Activated effector memory CD4-positive, alpha-beta T cell treated with Interleukin-2 at 50 U/mL for 16 hours (primary cell): ENCODE results near the gene PPP1R27.

ENCODE experiments used
- DNase-seq: peaks from one replicate; pipeline ENCODE4 v3.0.0-alpha.2; 2020

Gene PPP1R27

GRCh38 chr17:81860756-81861568 lies 26.1 kb upstream of the PPP1R27 start:
- peak; percentile 99 for DNase-seq

GRCh38 chr17:81859906-81860755 lies 25.3 kb upstream of the PPP1R27 start, which contains the start of gene P4HB:
Gene P4HB (minus strand): TSS chr17:81860535. CDS start chr17:81860471, 64 bp downstream.
- DNase-seq, result no peak

- no peak for DNase-seq
These were observed 24.4 kb upstream of the PPP1R27 start for GRCh38 chr17:81858967-81859905.

- DNase-seq, result no peak
These were observed 23.5 kb upstream of the PPP1R27 start for GRCh38 chr17:81858170-81858966.

- DNase-seq, result no peak
These were observed 20.3 kb upstream of the PPP1R27 start for GRCh38 chr17:81854974-81855774.

- DNase-seq, result no peak
These were observed 17.4 kb upstream of the PPP1R27 start for GRCh38 chr17:81852237-81852636.

- DNase-seq, result no peak
These were observed 16.6 kb upstream of the PPP1R27 start for GRCh38 chr17:81851423-81851822.

- DNase-seq, result no peak
These were observed 14.6 kb upstream of the PPP1R27 start for GRCh38 chr17:81849457-81849856.

GRCh38 chr17:81846743-81847689 lies 12.2 kb upstream of the PPP1R27 start:
- DNase-seq, result no peak

GRCh38 chr17:81845881-81846742 lies 11.3 kb upstream of the PPP1R27 start:
- no peak for DNase-seq

GRCh38 chr17:81845361-81845760 lies 10.5 kb upstream of the PPP1R27 start:
- no peak for DNase-seq

- no peak for DNase-seq
These were observed 10.0 kb upstream of the PPP1R27 start for GRCh38 chr17:81844887-81845286.

- no peak for DNase-seq
These were observed 9.5 kb upstream of the PPP1R27 start for GRCh38 chr17:81844327-81844851.

GRCh38 chr17:81843713-81844326 lies 9.0 kb upstream of the PPP1R27 start:
- no peak for DNase-seq

GRCh38 chr17:81842725-81843504 lies 8.1 kb upstream of the PPP1R27 start:
- no peak for DNase-seq

- DNase-seq, result no peak
These were observed 7.5 kb upstream of the PPP1R27 start for GRCh38 chr17:81842378-81842724.

GRCh38 chr17:81841866-81842265 lies 7.0 kb upstream of the PPP1R27 start:
- DNase-seq, result no peak
